Ecto neural progenitor cell (in vitro differentiated cells): ENCODE measurements around the gene HSP90B1.

Source experiments
- DNase-seq: peaks from one replicate; pipeline ENCODE4 v3.0.0-alpha.2; 2018; ENCODE audit warnings: low spot score

Gene HSP90B1

GRCh38 chr12:103929784-103930033 is 501 bp upstream of the HSP90B1 start:
- DNase-seq = no peak

- DNase-seq = peak; percentile 72
Measured at GRCh38 chr12:103930787-103931735, 851 bp downstream of the HSP90B1 start.

GRCh38 chr12:103933237-103933636 is 3.0 kb downstream of the HSP90B1 start:
- no peak for DNase-seq

- DNase-seq = no peak
Measured at GRCh38 chr12:103936679-103937078, 6.5 kb downstream of the HSP90B1 start.

GRCh38 chr12:103944964-103945363 is 14.8 kb downstream of the HSP90B1 start:
- DNase-seq = no peak

- DNase-seq = no peak
Measured at GRCh38 chr12:103947871-103948555, 17.8 kb downstream of the HSP90B1 start.

- no peak for DNase-seq
Measured at GRCh38 chr12:103948746-103949406, 18.7 kb downstream of the HSP90B1 start.

GRCh38 chr12:103952497-103952896 is 22.3 kb downstream of the HSP90B1 start:
- DNase-seq = no peak

- no peak for DNase-seq
Measured at GRCh38 chr12:103955811-103956508, 25.8 kb downstream of the HSP90B1 start.

- DNase-seq = no peak
Measured at GRCh38 chr12:103956509-103957027, 26.4 kb downstream of the HSP90B1 start.

GRCh38 chr12:103957865-103958388 is 27.7 kb downstream of the HSP90B1 start:
- no peak for DNase-seq

GRCh38 chr12:103958621-103959020 is 28.4 kb downstream of the HSP90B1 start:
- DNase-seq = no peak

GRCh38 chr12:103960616-103961227 is 30.5 kb downstream of the HSP90B1 start:
- DNase-seq = no peak

- DNase-seq = no peak
Measured at GRCh38 chr12:103962493-103962892, 32.3 kb downstream of the HSP90B1 start.

- DNase-seq = no peak
Measured at GRCh38 chr12:103964805-103965204, 34.6 kb downstream of the HSP90B1 start.

GRCh38 chr12:103965255-103965589 is 35.0 kb downstream of the HSP90B1 start:
- no peak for DNase-seq

- DNase-seq = peak; percentile 99
Measured at GRCh38 chr12:103965590-103966504, 35.6 kb downstream of the HSP90B1 start, which contains the start of gene TDG. Gene TDG (plus strand): TSS chr12:103965872. CDS start chr12:103966038, 166 bp downstream.

GRCh38 chr12:103966736-103967135 is 36.5 kb downstream of the HSP90B1 start:
- no peak for DNase-seq

GRCh38 chr12:103969391-103969790 is 39.2 kb downstream of the HSP90B1 start:
- DNase-seq = no peak

- no peak for DNase-seq
Measured at GRCh38 chr12:103973909-103974308, 43.7 kb downstream of the HSP90B1 start.
